Measurements from ENCODE around the gene CCDC197.
A peak's percentile ranks its signal among the peaks of the same experiment; 100 is the strongest.

Gene CCDC197

DNA sequence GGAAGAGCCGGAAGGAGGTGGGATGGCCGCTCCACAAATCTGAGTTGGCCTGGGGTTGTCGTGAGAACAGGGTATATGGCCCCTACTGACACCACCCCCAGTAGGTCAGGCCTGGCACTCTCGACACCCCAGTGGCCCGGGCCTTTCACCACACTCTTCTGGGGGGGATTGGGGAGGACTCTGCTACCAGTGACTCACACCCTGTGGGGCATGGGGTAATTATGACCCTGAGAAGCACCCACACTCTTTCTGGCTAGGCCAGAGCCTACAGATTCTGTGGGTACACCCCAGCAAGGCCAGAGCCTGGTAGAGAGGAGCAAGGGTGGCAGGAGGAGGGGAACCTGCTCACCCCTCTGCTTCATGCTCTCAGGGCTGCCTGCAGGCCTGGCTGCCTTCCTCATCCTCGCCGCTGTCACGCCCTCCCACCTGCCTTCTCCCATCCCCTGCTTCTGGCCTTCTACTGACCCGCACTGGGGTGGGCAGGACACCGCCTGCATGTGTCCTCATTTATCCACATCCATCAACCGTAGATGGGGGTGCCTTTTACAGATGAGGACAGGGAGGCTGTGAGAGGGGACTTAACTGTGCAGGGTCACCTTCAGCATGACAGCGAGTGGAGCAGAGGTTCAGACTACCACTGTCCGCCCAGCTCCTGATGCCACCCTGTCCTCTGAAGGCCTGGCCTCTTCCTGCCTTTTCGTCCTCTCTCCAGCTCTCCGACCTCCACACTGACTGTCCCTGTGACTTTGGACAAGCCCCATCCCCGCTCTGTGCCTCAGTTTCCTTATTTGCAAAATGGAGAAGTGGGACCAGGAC lies 39.1 kb upstream of the CCDC197 start:
- Histone ChIP-seq H3F3A (ENCODE audit: insufficient read depth, low read length) (peaks cover 13% of the 10 kb centered on the region), H3K36me3 (replicated peaks; ENCODE audit: insufficient read depth, low read length) (no peaks in the 10 kb centered on the region), H3K27ac (ENCODE audit: low read length) (no peak overlapping the region), H3K4me2 (ENCODE audit: low read depth, low read length) (no peak overlapping the region), H3K27me3 (replicated peaks; ENCODE audit: insufficient read depth, low read length) (no peaks in the 10 kb centered on the region), H2AFZ (ENCODE audit: low read length) (no peak overlapping the region), H3K4me1 (ENCODE audit: low read length) (peaks cover 52% of the 10 kb centered on the region), H3K4me3 (ENCODE audit: low read length) (no peak overlapping the region), H4K20me1 (ENCODE audit: insufficient read depth, low read length) (no peaks in the 10 kb centered on the region), H3K9ac (ENCODE audit: low read length) (no peak overlapping the region), H3K79me2 (ENCODE audit: low read length) (no peaks in the 10 kb centered on the region), H3K9me2 (replicated peaks; ENCODE audit: insufficient read depth, low read length) (no peaks in the 10 kb centered on the region), H3K9me3 (replicated peaks; ENCODE audit: insufficient read depth, low read length) (no peaks in the 10 kb centered on the region)
- no peak for DNase-seq
- TF ChIP-seq EZH2phosphoT487 (IDR thresholded peaks at IDR 0.05; ENCODE audit: low read length): no peak
- TF ChIP-seq, protein P1, sequence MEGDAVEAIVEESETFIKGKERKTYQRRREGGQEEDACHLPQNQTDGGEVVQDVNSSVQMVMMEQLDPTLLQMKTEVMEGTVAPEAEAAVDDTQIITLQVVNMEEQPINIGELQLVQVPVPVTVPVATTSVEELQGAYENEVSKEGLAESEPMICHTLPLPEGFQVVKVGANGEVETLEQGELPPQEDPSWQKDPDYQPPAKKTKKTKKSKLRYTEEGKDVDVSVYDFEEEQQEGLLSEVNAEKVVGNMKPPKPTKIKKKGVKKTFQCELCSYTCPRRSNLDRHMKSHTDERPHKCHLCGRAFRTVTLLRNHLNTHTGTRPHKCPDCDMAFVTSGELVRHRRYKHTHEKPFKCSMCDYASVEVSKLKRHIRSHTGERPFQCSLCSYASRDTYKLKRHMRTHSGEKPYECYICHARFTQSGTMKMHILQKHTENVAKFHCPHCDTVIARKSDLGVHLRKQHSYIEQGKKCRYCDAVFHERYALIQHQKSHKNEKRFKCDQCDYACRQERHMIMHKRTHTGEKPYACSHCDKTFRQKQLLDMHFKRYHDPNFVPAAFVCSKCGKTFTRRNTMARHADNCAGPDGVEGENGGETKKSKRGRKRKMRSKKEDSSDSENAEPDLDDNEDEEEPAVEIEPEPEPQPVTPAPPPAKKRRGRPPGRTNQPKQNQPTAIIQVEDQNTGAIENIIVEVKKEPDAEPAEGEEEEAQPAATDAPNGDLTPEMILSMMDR (IDR thresholded peaks at IDR 0.05; ENCODE audit: low read length): no peak
- TF ChIP-seq EZH2 (optimal IDR thresholded peaks at IDR 0.05; ENCODE audit: low read depth, low read length): no peak

DNA sequence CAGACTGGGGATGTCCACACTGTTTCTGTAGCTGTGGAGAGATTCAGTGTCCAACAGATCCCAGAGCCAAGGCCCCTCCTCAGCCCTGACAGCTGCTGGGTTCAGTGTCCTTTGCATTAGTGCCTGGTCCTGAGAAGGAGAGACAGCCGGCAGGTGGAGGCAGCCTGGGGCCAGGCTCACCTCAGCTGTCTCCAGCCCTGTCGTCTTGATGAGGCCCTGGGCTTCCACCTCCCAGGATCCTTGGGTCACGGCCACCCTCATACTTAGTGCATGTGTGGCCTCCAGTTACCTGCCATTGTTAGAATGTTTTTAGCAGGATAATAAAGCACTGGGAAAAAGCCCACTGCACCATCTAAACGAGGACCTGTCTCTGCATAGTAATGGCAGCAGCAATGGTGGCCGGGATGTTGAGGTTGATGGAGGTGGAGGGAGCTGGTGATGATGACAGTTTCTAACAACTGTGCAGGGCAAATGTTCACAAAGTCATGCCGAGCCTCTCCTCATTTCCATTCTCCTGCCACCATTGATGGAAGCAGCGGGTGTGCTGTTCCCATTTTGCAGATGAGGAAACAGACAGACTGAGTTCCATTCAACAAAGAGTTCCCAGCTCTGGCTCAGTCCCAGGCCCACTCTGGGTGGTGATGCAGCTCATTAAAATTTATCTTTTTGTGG lies 38.4 kb upstream of the CCDC197 start:
- no peaks in the 10 kb centered on the region for H3K36me3 ChIP-seq (replicated peaks; ENCODE audit: insufficient read depth, low read length)
- no peaks in the 10 kb centered on the region for H4K20me1 ChIP-seq (ENCODE audit: insufficient read depth, low read length)
- no peaks in the 10 kb centered on the region for H3K27me3 ChIP-seq (replicated peaks; ENCODE audit: insufficient read depth, low read length)
- no peak for DNase-seq
- peaks cover 17% of the 10 kb centered on the region for H3F3A ChIP-seq (ENCODE audit: insufficient read depth, low read length)
- no peak overlapping the region for H3K4me3 ChIP-seq (ENCODE audit: low read length)
- no peak for TF ChIP-seq EZH2 (optimal IDR thresholded peaks at IDR 0.05; ENCODE audit: low read depth, low read length)
- no peak for TF ChIP-seq EZH2phosphoT487 (IDR thresholded peaks at IDR 0.05; ENCODE audit: low read length)
- TF ChIP-seq, protein P1 (IDR thresholded peaks at IDR 0.05; ENCODE audit: low read length): no peak
- peaks cover 60% of the 10 kb centered on the region for H3K4me1 ChIP-seq (ENCODE audit: low read length)
- no peaks in the 10 kb centered on the region for H3K9me2 ChIP-seq (replicated peaks; ENCODE audit: insufficient read depth, low read length)
- no peaks in the 10 kb centered on the region for H3K79me2 ChIP-seq (ENCODE audit: low read length)
- H3K9me3 ChIP-seq (replicated peaks; ENCODE audit: insufficient read depth, low read length): no peaks in the 10 kb centered on the region
- H2AFZ ChIP-seq (ENCODE audit: low read length): peak overlapping the region; percentile 34; the same call in 1 of the 2 replicates
- H3K4me2 ChIP-seq (ENCODE audit: low read depth, low read length): peak overlapping the region; percentile 63
- peak overlapping the region; percentile 59 for H3K9ac ChIP-seq (ENCODE audit: low read length)
- peak overlapping the region; percentile 84 for H3K27ac ChIP-seq (ENCODE audit: low read length)

DNA sequence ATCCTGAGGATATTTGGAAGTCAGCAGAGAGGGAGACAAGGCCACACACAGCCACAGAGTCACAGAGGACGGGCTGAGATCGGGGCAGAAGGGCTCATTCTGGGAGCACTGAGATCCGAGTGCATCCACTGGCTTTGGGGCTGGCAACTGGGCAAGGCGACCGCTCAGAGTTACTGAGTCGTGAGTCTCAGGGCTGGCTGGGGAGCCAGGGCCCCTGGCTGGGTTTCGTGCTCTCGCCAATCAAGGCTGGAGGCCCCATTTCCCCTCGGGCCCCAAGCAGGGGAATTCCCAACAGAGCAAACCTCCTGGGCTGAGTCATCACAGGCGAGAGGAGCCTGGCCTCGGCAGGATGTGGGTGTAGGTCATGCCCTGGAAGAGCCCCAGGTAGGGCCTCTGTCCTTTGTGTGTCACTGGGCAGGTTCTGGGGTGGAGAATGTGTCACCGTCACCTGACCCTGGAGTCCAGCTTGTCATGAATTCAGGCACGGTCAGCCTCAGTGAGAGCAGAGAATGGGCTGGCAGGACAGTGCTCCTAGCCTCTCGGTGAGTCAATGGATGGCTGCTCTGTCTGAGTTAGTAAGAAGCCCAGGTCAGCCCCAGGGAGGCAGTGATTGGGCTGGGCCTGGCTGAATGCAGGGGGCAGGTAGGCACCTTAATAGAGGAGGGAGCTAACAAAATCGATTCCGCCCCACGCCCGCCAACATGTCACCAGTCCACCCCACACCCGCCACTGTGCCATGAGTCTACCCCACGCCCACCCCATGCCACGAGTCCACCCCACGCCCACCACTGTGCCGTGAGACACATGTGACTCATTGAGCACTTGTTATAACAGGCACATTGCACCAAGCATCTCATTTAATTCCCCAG lies 37.6 kb upstream of the CCDC197 start:
- H3K9ac ChIP-seq (ENCODE audit: low read length): peak overlapping the region; percentile 59
- peaks cover 17% of the 10 kb centered on the region for H3F3A ChIP-seq (ENCODE audit: insufficient read depth, low read length)
- DNase-seq: peak; percentile 91
- H3K9me3 ChIP-seq (replicated peaks; ENCODE audit: insufficient read depth, low read length): no peaks in the 10 kb centered on the region
- H2AFZ ChIP-seq (ENCODE audit: low read length): peak overlapping the region; percentile 34; the same call in 1 of the 2 replicates
- H3K36me3 ChIP-seq (replicated peaks; ENCODE audit: insufficient read depth, low read length): no peaks in the 10 kb centered on the region
- no peak overlapping the region for H3K4me3 ChIP-seq (ENCODE audit: low read length)
- no peak for TF ChIP-seq EZH2phosphoT487 (IDR thresholded peaks at IDR 0.05; ENCODE audit: low read length)
- no peak for TF ChIP-seq EZH2 (optimal IDR thresholded peaks at IDR 0.05; ENCODE audit: low read depth, low read length)
- H3K4me2 ChIP-seq (ENCODE audit: low read depth, low read length): peak overlapping the region; percentile 63
- H3K9me2 ChIP-seq (replicated peaks; ENCODE audit: insufficient read depth, low read length): no peaks in the 10 kb centered on the region
- peak overlapping the region; percentile 84 for H3K27ac ChIP-seq (ENCODE audit: low read length)
- no peaks in the 10 kb centered on the region for H4K20me1 ChIP-seq (ENCODE audit: insufficient read depth, low read length)
- no peaks in the 10 kb centered on the region for H3K79me2 ChIP-seq (ENCODE audit: low read length)
- peaks cover 67% of the 10 kb centered on the region for H3K4me1 ChIP-seq (ENCODE audit: low read length)
- no peaks in the 10 kb centered on the region for H3K27me3 ChIP-seq (replicated peaks; ENCODE audit: insufficient read depth, low read length)
